HepG2 (cell line): Measurements from ENCODE around the gene MC5R. TPM values are rescaled to one million over a fixed set of nuclear protein-coding genes. Genes with fewer than 3 reads are reported as not detected.
A peak's percentile ranks its signal among the peaks of the same experiment; 100 is the strongest.

Experiments used
- CREB1 ChIP-seq, 2 experiments: fragments of 450-650 bp in 1 of 2; IDR thresholded peaks; 2 replicates each; pipeline ENCODE4 v1.6.1; 2016 to 2017; ENCODE audit warnings: control low read depth in 1 of 2, mild to moderate bottlenecking in 1 of 2, missing compliant biosample characterization in 1 of 2, missing genetic modification characterization in 1 of 2
- GABPB1 ChIP-seq: IDR thresholded peaks from 2 replicates; pipeline ENCODE4 v1.6.1; 2016; ENCODE audit warnings: mild to moderate bottlenecking, missing genetic modification reagents, moderate library complexity, missing compliant biosample characterization
- GATA4 ChIP-seq: sonication (generic); IDR thresholded peaks from 2 replicates; pipeline ENCODE4 v1.6.1; 2016; ENCODE audit warnings: antibody characterized with exemption, low read depth, borderline replicate concordance
- GATAD1 ChIP-seq: IDR thresholded peaks from 2 replicates; pipeline ENCODE4 v1.6.1; 2016; ENCODE audit warnings: missing genetic modification reagents, missing compliant biosample characterization
- HNF1B ChIP-seq: sonication (generic); formaldehyde crosslinking; IDR thresholded peaks from 2 replicates; pipeline ENCODE4 v1.5.1; 2020; ENCODE audit warnings: mild to moderate bottlenecking, moderate library complexity, missing genetic modification reagents
- KAT8 ChIP-seq: IDR thresholded peaks from 2 replicates; pipeline ENCODE4 v1.6.1; 2016; ENCODE audit warnings: missing genetic modification reagents, missing compliant biosample characterization
- MTF2 ChIP-seq: sonication (generic); formaldehyde crosslinking; IDR thresholded peaks from 2 replicates; pipeline ENCODE4 v1.5.0; 2020; ENCODE audit warnings: missing genetic modification reagents, borderline replicate concordance
- PAF1 ChIP-seq: IDR thresholded peaks from 2 replicates; pipeline ENCODE4 v1.6.1; 2016; ENCODE audit warnings: missing genetic modification reagents, missing compliant biosample characterization
- RAD21 ChIP-seq: fragments of 450-650 bp; formaldehyde crosslinking; IDR thresholded peaks from 2 replicates; pipeline ENCODE4 v1.5.0; 2020; ENCODE audit warnings: mild to moderate bottlenecking
- SMARCC2 ChIP-seq: fragments of 450-650 bp; IDR thresholded peaks from 2 replicates; pipeline ENCODE4 v1.6.1; 2017; ENCODE audit warnings: antibody characterized with exemption, mild to moderate bottlenecking
- TFAP4 ChIP-seq: sonication (generic); IDR thresholded peaks from 2 replicates; pipeline ENCODE4 v1.6.1; 2016; ENCODE audit warnings: low read depth, borderline replicate concordance
- XBP1 ChIP-seq: sonication (generic); formaldehyde crosslinking; IDR thresholded peaks from 2 replicates; pipeline ENCODE4 v1.5.0; 2020; ENCODE audit warnings: missing genetic modification reagents
- ZFP91 ChIP-seq: sonication (generic); formaldehyde crosslinking; IDR thresholded peaks from 2 replicates; pipeline ENCODE4 v1.9.0; 2022; ENCODE audit warnings: missing genetic modification reagents, mild to moderate bottlenecking, borderline replicate concordance
- ZFX ChIP-seq: sonication (generic); formaldehyde crosslinking; IDR thresholded peaks from 2 replicates; pipeline ENCODE4 v1.4.0; 2020; ENCODE audit warnings: mild to moderate bottlenecking, low read depth, missing genetic modification reagents, moderate library complexity
- ZKSCAN5 ChIP-seq: sonication (generic); formaldehyde crosslinking; IDR thresholded peaks from 2 replicates; pipeline ENCODE4 v1.5.1; 2020; ENCODE audit warnings: mild to moderate bottlenecking, missing genetic modification reagents
- ZMYM2 ChIP-seq: sonication (generic); formaldehyde crosslinking; IDR thresholded peaks from 2 replicates; pipeline ENCODE4 v1.8.0; 2022; ENCODE audit warnings: mild to moderate bottlenecking, missing genetic modification reagents
- ZMYM4 ChIP-seq: sonication (generic); formaldehyde crosslinking; IDR thresholded peaks from 2 replicates; pipeline ENCODE4 v1.8.1; 2023; ENCODE audit warnings: mild to moderate bottlenecking, missing genetic modification reagents
- ZNF121 ChIP-seq: sonication (generic); formaldehyde crosslinking; IDR thresholded peaks from 2 replicates; pipeline ENCODE4 v1.5.0; 2020; ENCODE audit warnings: mild to moderate bottlenecking, missing genetic modification reagents
- ZNF225 ChIP-seq: sonication (generic); formaldehyde crosslinking; IDR thresholded peaks from 2 replicates; pipeline ENCODE4 v1.4.0; 2020; ENCODE audit warnings: mild to moderate bottlenecking, missing genetic modification reagents
- ZNF263 ChIP-seq: sonication (generic); formaldehyde crosslinking; IDR thresholded peaks from 2 replicates; pipeline ENCODE4 v1.4.0; 2020; ENCODE audit warnings: missing genetic modification reagents
- ZNF543 ChIP-seq: sonication (generic); formaldehyde crosslinking; IDR thresholded peaks from 2 replicates; pipeline ENCODE4 v1.4.0; 2020; ENCODE audit warnings: mild to moderate bottlenecking, missing genetic modification reagents
- ZNF572 ChIP-seq: sonication (generic); formaldehyde crosslinking; IDR thresholded peaks from 2 replicates; pipeline ENCODE4 v1.5.1; 2020; ENCODE audit warnings: mild to moderate bottlenecking, missing genetic modification reagents
- ZNF670 ChIP-seq: sonication (generic); formaldehyde crosslinking; IDR thresholded peaks from 2 replicates; pipeline ENCODE4 v1.8.0; 2022; ENCODE audit warnings: mild to moderate bottlenecking, missing genetic modification reagents, borderline replicate concordance
- ZNF768 ChIP-seq: sonication (generic); formaldehyde crosslinking; IDR thresholded peaks from 2 replicates; pipeline ENCODE4 v1.4.0; 2020; ENCODE audit warnings: missing genetic modification reagents
- polyA plus RNA-seq, 8 experiments: library from polyadenylated mRNA; depleted of rRNA in 3 of 8; stranded (reverse) in 7 of 8; unstranded in 1 of 8; fragments of >200 nt; fragmentation: Illumina TruSeq in 4 of 8; extraction: Trizol in 4 of 8; gene quantifications; 2 replicates each; pipeline versions ENCODE4 v1.2.1 to v1.2.3, GENCODE V29; 2011 to 2016; ENCODE audit warnings: low read depth in 4 of 8, missing spikeins in 1 of 8, mixed read lengths in 1 of 8; ENCODE audit not compliant: insufficient read depth in 1 of 8
- total RNA-seq, 5 experiments: library from RNA; depleted of rRNA; stranded (reverse); fragments of >200 nt; fragmentation: Illumina TruSeq; extraction: Trizol; gene quantifications; 2 replicates each; pipeline ENCODE4 v1.2.3, GENCODE V29; 2016; ENCODE audit warnings: low read depth in 1 of 5

MC5R gene
- total and polyA plus RNA-seq, 2 of the 13 experiments (the other 11 are each of a cell fraction or from before 2014, with no cell fraction given) = not detected

- TF ChIP-seq ZNF768 (CRISPR knock-in tag) = peak; percentile 68
- TF ChIP-seq ZNF225 = no peak
- 0 out of 2 replicates have a peak, but pooled peaks have one; percentile 39 for TF ChIP-seq ZNF543 (CRISPR knock-in tag)
- peak; percentile 91; the same call in 1 of the 2 replicates for TF ChIP-seq MTF2 (CRISPR knock-in tag)
- TF ChIP-seq SMARCC2 = no peak
- no peak for TF ChIP-seq ZKSCAN5 (CRISPR knock-in tag)
- TF ChIP-seq ZMYM2 (CRISPR knock-in tag) = no peak
- TF ChIP-seq ZFP91 (CRISPR knock-in tag) = peak; percentile 31; the same call in 1 of the 2 replicates
- no peak for TF ChIP-seq CREB1 (IDR thresholded peaks at IDR 0.05)
- no peak for TF ChIP-seq CREB1 (CRISPR knock-in tag; IDR thresholded peaks at IDR 0.05)
- TF ChIP-seq ZNF263 (CRISPR knock-in tag) = no peak
- TF ChIP-seq GATAD1 (CRISPR knock-in tag) = 0 out of 2 replicates have a peak, but pooled peaks have one; percentile 15
- TF ChIP-seq ZNF572 (CRISPR knock-in tag) = no peak
- 0 out of 2 replicates have a peak, but pooled peaks have one; percentile 33 for TF ChIP-seq KAT8
- TF ChIP-seq GATA4 = no peak
- peak; percentile 61; the same call in 1 of the 2 replicates for TF ChIP-seq ZFX (CRISPR knock-in tag)
- 0 out of 2 replicates have a peak, but pooled peaks have one; percentile 20 for TF ChIP-seq ZNF121
- TF ChIP-seq GABPB1 (CRISPR knock-in tag) = peak; percentile 56; the same call in 1 of the 2 replicates
- TF ChIP-seq RAD21 = peak; percentile 76
- TF ChIP-seq ZMYM4 = peak; percentile 91
- peak; percentile 26; the same call in 1 of the 2 replicates for TF ChIP-seq HNF1B
- no peak for TF ChIP-seq PAF1 (CRISPR knock-in tag)
- 0 out of 2 replicates have a peak, but pooled peaks have one; percentile 8 for TF ChIP-seq TFAP4
- no peak for TF ChIP-seq ZNF670 (CRISPR knock-in tag)
- no peak for TF ChIP-seq XBP1
Measured at GRCh38 chr18:13800505-13801259, 23.3 kb upstream of the MC5R start (continued).
